Chondrocyte (in vitro differentiated cells): ENCODE measurements around the gene TM4SF18. TPM values are rescaled to one million over a fixed set of nuclear protein-coding genes. Genes with fewer than 3 reads are reported as not detected.
A peak's percentile ranks its signal among the peaks of the same experiment; 100 is the strongest.
"Not testable (repeated sequence)": the region's sequence is repeated elsewhere in the genome, so short reads cannot be mapped to it uniquely, and the experiment has no call there.

Experiments used
- DNase-seq: peaks from one replicate; pipeline ENCODE4 v3.0.0; 2021; ENCODE audit warnings: mixed read lengths, low spot score
- H3K27ac Mint-ChIP-seq: one replicate; pipeline ENCODE4 v1.8.0; 2021; ENCODE audit warnings: mild to moderate bottlenecking, moderate library complexity, mixed read lengths; ENCODE audit not compliant: unreplicated experiment
- H3K27me3 Mint-ChIP-seq: 2 replicates; pipeline ENCODE4 v1.8.0; 2021; ENCODE audit warnings: low read depth, mixed read lengths
- H3K36me3 Mint-ChIP-seq: 2 replicates; pipeline ENCODE4 v1.8.0; 2021; ENCODE audit warnings: low read depth, mixed read lengths
- H3K4me1 Mint-ChIP-seq: 2 replicates; pipeline ENCODE4 v1.8.0; 2021; ENCODE audit warnings: low read depth, mild to moderate bottlenecking, mixed read lengths
- H3K4me3 Mint-ChIP-seq: one replicate; pipeline ENCODE4 v1.8.0; 2021; ENCODE audit warnings: mild to moderate bottlenecking, moderate library complexity, mixed read lengths; ENCODE audit not compliant: unreplicated experiment
- H3K9me3 Mint-ChIP-seq: 2 replicates; pipeline ENCODE4 v1.8.0; 2021; ENCODE audit warnings: low read depth, mixed read lengths
- CTCF ChIP-seq: fragments of 200-600 bp; sonication (generic); IDR thresholded peaks from 2 replicates; pipeline ENCODE4 v1.5.0; 2021; ENCODE audit warnings: antibody characterized with exemption, mild to moderate bottlenecking, moderate library complexity
- total RNA-seq: library from RNA; stranded (reverse); gene quantifications from 3 replicates; pipeline ENCODE4 v1.2.1, GENCODE V29; 2021

The TM4SF18 gene
- total RNA-seq, 1 donor from 2014 or later, result 0.20 TPM

- no peaks in the 10 kb centered on the region for H3K9me3 Mint-ChIP-seq
- no peaks in the 10 kb centered on the region for H3K36me3 Mint-ChIP-seq
- H3K27me3 Mint-ChIP-seq, result no peaks in the 10 kb centered on the region
- DNase-seq, result no peak
- no peak for TF ChIP-seq CTCF
- no peak overlapping the region for H3K4me3 Mint-ChIP-seq
- H3K4me1 Mint-ChIP-seq, result peaks cover 35% of the 10 kb centered on the region
- peak overlapping the region; percentile 88 for H3K27ac Mint-ChIP-seq
These were observed 7.0 kb upstream of the TM4SF18 start for GRCh38 chr3:149340310-149340933.

GRCh38 chr3:149339931-149340309 lies 6.5 kb upstream of the TM4SF18 start:
- H3K4me1 Mint-ChIP-seq, result peaks cover 35% of the 10 kb centered on the region
- no peaks in the 10 kb centered on the region for H3K36me3 Mint-ChIP-seq
- H3K9me3 Mint-ChIP-seq, result no peaks in the 10 kb centered on the region
- H3K4me3 Mint-ChIP-seq, result no peak overlapping the region
- TF ChIP-seq CTCF, result no peak
- peak overlapping the region; percentile 88 for H3K27ac Mint-ChIP-seq
- DNase-seq, result peak; percentile 94
- no peaks in the 10 kb centered on the region for H3K27me3 Mint-ChIP-seq

GRCh38 chr3:149337486-149337885 lies 4.0 kb upstream of the TM4SF18 start:
- not testable (repeated sequence) for DNase-seq, H3K27ac Mint-ChIP-seq, H3K9me3 Mint-ChIP-seq, H3K27me3 Mint-ChIP-seq, H3K36me3 Mint-ChIP-seq, H3K4me3 Mint-ChIP-seq
- peaks cover 30% of the 10 kb centered on the region for H3K4me1 Mint-ChIP-seq

- DNase-seq, result no peak
- Mint-ChIP-seq H3K27me3 (no peaks in the 10 kb centered on the region), H3K4me3 (no peak overlapping the region), H3K36me3 (no peaks in the 10 kb centered on the region), H3K4me1 (peaks cover 30% of the 10 kb centered on the region), H3K27ac (no peak overlapping the region), H3K9me3 (no peaks in the 10 kb centered on the region)
- no peak for TF ChIP-seq CTCF
These were observed 3.5 kb upstream of the TM4SF18 start for GRCh38 chr3:149336925-149337324.

GRCh38 chr3:149332771-149333170 lies 665 bp downstream of the TM4SF18 start:
- H3K4me3 Mint-ChIP-seq, result peak overlapping the region; percentile 0
- TF ChIP-seq CTCF, result no peak
- no peaks in the 10 kb centered on the region for H3K9me3 Mint-ChIP-seq
- no peaks in the 10 kb centered on the region for H3K36me3 Mint-ChIP-seq
- no peaks in the 10 kb centered on the region for H3K27me3 Mint-ChIP-seq
- peaks cover 26% of the 10 kb centered on the region for H3K4me1 Mint-ChIP-seq
- H3K27ac Mint-ChIP-seq, result peak overlapping the region; percentile 73
- DNase-seq, result no peak

GRCh38 chr3:149332227-149332765 lies 1.1 kb downstream of the TM4SF18 start:
- H3K36me3 Mint-ChIP-seq, result no peaks in the 10 kb centered on the region
- no peaks in the 10 kb centered on the region for H3K9me3 Mint-ChIP-seq
- peaks cover 31% of the 10 kb centered on the region for H3K4me1 Mint-ChIP-seq
- H3K27me3 Mint-ChIP-seq, result no peaks in the 10 kb centered on the region
- no peak overlapping the region for H3K4me3 Mint-ChIP-seq
- peak overlapping the region; percentile 73 for H3K27ac Mint-ChIP-seq
- no peak for TF ChIP-seq CTCF
- no peak for DNase-seq
